Gastrocnemius medialis (tissue), 4 donors: ENCODE measurements around the gene SMIM29.
A peak's percentile ranks its signal among the peaks of the same experiment; 100 is the strongest.

Experiments used
- CTCF ChIP-seq, 5 experiments: fragments of 450-650 bp in 3 of 5; fragments of 200-600 bp in 2 of 5; sonication (generic) in 2 of 5; IDR thresholded peaks in 4 of 5; conservative IDR thresholded peaks in 1 of 5; 1 replicate in 4 of 5; 2 replicates in 1 of 5; pipeline ENCODE4 v1.5.1; 2016 to 2019; ENCODE audit warnings: antibody characterized with exemption in 5 of 5, mild to moderate bottlenecking in 3 of 5, moderate library complexity in 3 of 5
- POLR2A ChIP-seq, 2 donors: fragments of 450-650 bp; IDR thresholded peaks; one replicate each; pipeline ENCODE4 v1.6.1; 2017; ENCODE audit warnings: antibody characterized with exemption in 2 of 2, mild to moderate bottlenecking in 2 of 2, moderate library complexity in 2 of 2

GRCh38 chr6:34223956-34224940 is 24.6 kb downstream of the SMIM29 start:
- TF ChIP-seq POLR2A (IDR thresholded peaks at IDR 0.05) (peak; percentile 91 to 94), CTCF (IDR thresholded peaks at IDR 0.05 in 4 of 5, conservative IDR thresholded peaks at IDR 0.05 in 1 of 5) (no peak)
